ENCODE results near the gene PIGU. TPM values are rescaled to one million over a fixed set of nuclear protein-coding genes. Genes with fewer than 3 reads are reported as not detected.

PIGU gene
- total RNA-seq, 1 experiment from 2014 or later: 25.1 TPM

DNA sequence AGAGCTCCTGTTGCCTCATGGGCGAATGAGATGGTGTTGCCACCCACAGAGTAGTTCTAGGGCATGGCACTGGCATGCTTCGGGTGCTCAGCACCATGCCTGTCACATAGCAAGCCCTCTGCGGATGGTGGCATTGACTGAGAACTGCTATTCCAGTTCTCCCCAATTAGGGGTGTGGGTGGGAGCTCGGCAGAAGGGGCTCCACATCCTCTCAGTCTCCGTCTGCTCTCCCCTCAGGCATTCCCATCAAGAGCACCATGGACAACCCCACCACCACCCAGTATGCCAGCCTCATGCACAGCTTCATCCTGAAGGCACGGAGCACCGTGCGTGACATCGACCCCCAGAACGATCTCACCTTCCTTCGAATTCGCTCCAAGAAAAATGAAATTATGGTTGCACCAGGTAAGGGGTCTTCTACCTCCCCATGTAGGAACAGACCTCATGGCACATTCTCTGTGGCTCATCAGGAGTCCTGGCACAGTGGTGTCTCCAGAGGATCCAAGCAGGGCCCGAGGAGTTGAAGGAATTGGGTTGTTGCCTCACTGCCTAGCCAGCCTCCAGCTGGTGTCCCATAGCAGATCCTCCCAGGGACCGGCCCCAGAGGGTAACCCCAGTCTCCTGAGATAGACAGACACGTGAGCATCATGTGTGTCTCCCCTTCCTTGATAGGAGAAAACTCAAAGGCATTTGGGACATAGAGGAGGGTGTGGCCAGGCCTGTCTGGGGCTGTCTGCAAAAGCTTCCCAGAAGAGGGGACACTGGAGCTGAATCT lies 142.3 kb downstream of the PIGU start:
- H3K9me3 ChIP-seq (ENCODE audit: control insufficient read depth in 1 of 2, insufficient read depth in 1 of 2, low read depth in 1 of 2, low read length in 2 of 2): no peaks in the 10 kb centered on the region
- no TSS peak for BruUV-seq (replicated peaks)
- no peak for TF ChIP-seq POLR2AphosphoS5 (IDR thresholded peaks at IDR 0.05; ENCODE audit: low read depth, low read length)
- TF ChIP-seq JUND (IDR thresholded peaks at IDR 0.05): no peak
- no peak for TF ChIP-seq EZH2phosphoT487 (IDR thresholded peaks at IDR 0.05; ENCODE audit: borderline replicate concordance)
- no peak for TF ChIP-seq FOSL1 (IDR thresholded peaks at IDR 0.05; ENCODE audit: low read depth)
- no peak for TF ChIP-seq CEBPB (IDR thresholded peaks at IDR 0.05; ENCODE audit: low read depth)
- no peak for TF ChIP-seq SP1 (IDR thresholded peaks at IDR 0.05; ENCODE audit: low read depth)
- TF ChIP-seq SRF (IDR thresholded peaks at IDR 0.05; ENCODE audit: low read depth): no peak
- no peak for TF ChIP-seq YY1 (IDR thresholded peaks at IDR 0.05; ENCODE audit: extremely low read depth, insufficient replicate concordance, low read depth, low read length)
- TF ChIP-seq ELF1 (IDR thresholded peaks at IDR 0.05; ENCODE audit: borderline replicate concordance, low read depth): no peak
- no peak for TF ChIP-seq ZFX (IDR thresholded peaks at IDR 0.05)
- no peak overlapping the region for H3K4me2 ChIP-seq (ENCODE audit: low read length)
- H3K9ac ChIP-seq (ENCODE audit: low read length): no peak overlapping the region
- no peaks in the 10 kb centered on the region for H3K9me2 ChIP-seq (ENCODE audit: insufficient read depth)
- no peaks in the 10 kb centered on the region for H3K4me1 ChIP-seq (ENCODE audit: control insufficient read depth in 1 of 2, insufficient read depth in 2 of 2, low read length in 2 of 2)
- peaks cover 15% of the 10 kb centered on the region; the same call in 1 of the 2 replicates for H3K79me2 ChIP-seq (ENCODE audit: insufficient read depth, low read length)
- H2AFZ ChIP-seq (ENCODE audit: low read depth, low read length, poor library complexity, severe bottlenecking): no peak overlapping the region
- no peak overlapping the region for H3K4me3 ChIP-seq (replicated peaks in 1 of 2; ENCODE audit: low read depth in 1 of 2, low read length in 2 of 2)
- intact Hi-C loops (cut with micrococcal nuclease): no loop called here
- H4K20me1 ChIP-seq (ENCODE audit: insufficient read depth): no peaks in the 10 kb centered on the region
- no peak for ATAC-seq
- H3K36me3 ChIP-seq (ENCODE audit: control insufficient read depth in 1 of 2, insufficient read depth in 2 of 2, low read length in 2 of 2): peaks cover 12 to 49% of the 10 kb centered on the region in 2 experiments; a peak in 2 of 4 replicates
- CTCF ChIA-PET: no interaction called here
- no peak overlapping the region for H3K27ac ChIP-seq (ENCODE audit: low read depth, low read length)
- POLR2A ChIA-PET: no interaction called here
- no peak for DNase-seq (ENCODE audit: low read depth, low spot score)
- RAD21 ChIA-PET (ENCODE audit: low non-redundant PET in 1 of 2, low total read pairs in 2 of 2, uncharacterized antibody in 2 of 2, unreplicated experiment in 2 of 2): no interaction called here
- no peaks in the 10 kb centered on the region for H3K27me3 ChIP-seq (ENCODE audit: insufficient read depth, low read length)

DNA sequence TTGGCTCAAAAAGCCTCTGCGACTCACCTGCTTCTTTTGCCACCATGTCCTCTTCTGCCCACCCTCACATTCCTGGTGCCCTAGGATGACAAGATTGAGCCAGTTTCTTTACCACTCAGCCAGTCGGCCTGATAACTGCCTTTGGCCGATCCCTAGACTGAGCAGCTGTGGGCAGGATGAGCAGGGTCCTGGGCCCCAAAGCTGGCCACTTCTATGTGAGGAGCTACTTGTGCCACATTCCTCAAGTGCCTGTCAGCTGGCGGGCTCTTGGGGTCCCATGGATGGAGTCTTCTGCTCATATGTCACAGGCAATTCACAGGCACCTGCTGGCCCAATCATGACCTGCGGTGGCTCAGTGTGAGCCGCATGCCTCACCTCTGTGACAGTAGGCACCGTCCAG lies 144.1 kb downstream of the PIGU start:
- DNase-seq (ENCODE audit: low read depth, low spot score) (no peak), ATAC-seq (no peak)
- H3K4me2 ChIP-seq (ENCODE audit: low read length): no peak overlapping the region
- no peak overlapping the region for H3K4me3 ChIP-seq (replicated peaks in 1 of 2; ENCODE audit: low read depth in 1 of 2, low read length in 2 of 2)
- H3K27ac ChIP-seq (ENCODE audit: low read depth, low read length): no peak overlapping the region
- POLR2A ChIA-PET: no interaction called here
- no peaks in the 10 kb centered on the region for H4K20me1 ChIP-seq (ENCODE audit: insufficient read depth)
- TF ChIP-seq SP1 (IDR thresholded peaks at IDR 0.05; ENCODE audit: low read depth) (no peak), SIN3A (IDR thresholded peaks at IDR 0.05; ENCODE audit: low read depth) (no peak), ELF1 (IDR thresholded peaks at IDR 0.05; ENCODE audit: borderline replicate concordance, low read depth) (no peak), EGR1 (IDR thresholded peaks at IDR 0.05; ENCODE audit: low read depth) (no peak), RAD21 (IDR thresholded peaks at IDR 0.05; ENCODE audit: low read depth) (no peak), EZH2phosphoT487 (IDR thresholded peaks at IDR 0.05; ENCODE audit: borderline replicate concordance) (no peak), YY1 (IDR thresholded peaks at IDR 0.05; ENCODE audit: extremely low read depth, insufficient replicate concordance, low read depth, low read length) (no peak), POLR2A (IDR thresholded peaks at IDR 0.05; ENCODE audit: borderline replicate concordance, extremely low read depth, insufficient read depth, insufficient read length) (no peak), EZH2 (IDR thresholded peaks at IDR 0.05) (no peak)
- TF ChIP-seq, protein P1, sequence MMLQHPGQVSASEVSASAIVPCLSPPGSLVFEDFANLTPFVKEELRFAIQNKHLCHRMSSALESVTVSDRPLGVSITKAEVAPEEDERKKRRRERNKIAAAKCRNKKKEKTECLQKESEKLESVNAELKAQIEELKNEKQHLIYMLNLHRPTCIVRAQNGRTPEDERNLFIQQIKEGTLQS (IDR thresholded peaks at IDR 0.05): no peak
- TF ChIP-seq, protein P2, sequence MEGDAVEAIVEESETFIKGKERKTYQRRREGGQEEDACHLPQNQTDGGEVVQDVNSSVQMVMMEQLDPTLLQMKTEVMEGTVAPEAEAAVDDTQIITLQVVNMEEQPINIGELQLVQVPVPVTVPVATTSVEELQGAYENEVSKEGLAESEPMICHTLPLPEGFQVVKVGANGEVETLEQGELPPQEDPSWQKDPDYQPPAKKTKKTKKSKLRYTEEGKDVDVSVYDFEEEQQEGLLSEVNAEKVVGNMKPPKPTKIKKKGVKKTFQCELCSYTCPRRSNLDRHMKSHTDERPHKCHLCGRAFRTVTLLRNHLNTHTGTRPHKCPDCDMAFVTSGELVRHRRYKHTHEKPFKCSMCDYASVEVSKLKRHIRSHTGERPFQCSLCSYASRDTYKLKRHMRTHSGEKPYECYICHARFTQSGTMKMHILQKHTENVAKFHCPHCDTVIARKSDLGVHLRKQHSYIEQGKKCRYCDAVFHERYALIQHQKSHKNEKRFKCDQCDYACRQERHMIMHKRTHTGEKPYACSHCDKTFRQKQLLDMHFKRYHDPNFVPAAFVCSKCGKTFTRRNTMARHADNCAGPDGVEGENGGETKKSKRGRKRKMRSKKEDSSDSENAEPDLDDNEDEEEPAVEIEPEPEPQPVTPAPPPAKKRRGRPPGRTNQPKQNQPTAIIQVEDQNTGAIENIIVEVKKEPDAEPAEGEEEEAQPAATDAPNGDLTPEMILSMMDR (IDR thresholded peaks at IDR 0.05 in 2 of 3, conservative IDR thresholded peaks at IDR 0.05 in 1 of 3; ENCODE audit: borderline replicate concordance in 1 of 3, insufficient read depth in 1 of 3, low read depth in 2 of 3, low read length in 2 of 3): no peak
- no peaks in the 10 kb centered on the region for H3K4me1 ChIP-seq (ENCODE audit: control insufficient read depth in 1 of 2, insufficient read depth in 2 of 2, low read length in 2 of 2)
- H3K9me2 ChIP-seq (ENCODE audit: insufficient read depth): no peaks in the 10 kb centered on the region
- no peak overlapping the region for H3K9ac ChIP-seq (ENCODE audit: low read length)
- CTCF ChIA-PET: no interaction called here
- intact Hi-C loops (cut with micrococcal nuclease): no loop called here
- H3K79me2 ChIP-seq (ENCODE audit: insufficient read depth, low read length): peaks cover 15% of the 10 kb centered on the region; the same call in 1 of the 2 replicates
- peaks cover 14 to 54% of the 10 kb centered on the region in 2 experiments; a peak in 3 of 4 replicates for H3K36me3 ChIP-seq (ENCODE audit: control insufficient read depth in 1 of 2, insufficient read depth in 2 of 2, low read length in 2 of 2)
- BruUV-seq (replicated peaks): no TSS peak
- H3K27me3 ChIP-seq (ENCODE audit: insufficient read depth, low read length): no peaks in the 10 kb centered on the region
- RAD21 ChIA-PET (ENCODE audit: low non-redundant PET in 1 of 2, low total read pairs in 2 of 2, uncharacterized antibody in 2 of 2, unreplicated experiment in 2 of 2): no interaction called here
- H3K9me3 ChIP-seq (ENCODE audit: control insufficient read depth in 1 of 2, insufficient read depth in 1 of 2, low read depth in 1 of 2, low read length in 2 of 2): no peaks in the 10 kb centered on the region
- no peak overlapping the region for H2AFZ ChIP-seq (ENCODE audit: low read depth, low read length, poor library complexity, severe bottlenecking)
